Activated T-helper 17 cell treated with anti-CD3 and anti-CD28 coated beads, Interleukin-2, amount 50 U/mL, for 72 hours (primary cell): ENCODE measurements around the gene CROCC2. TPM values are rescaled to one million over a fixed set of nuclear protein-coding genes. Genes with fewer than 3 reads are reported as not detected.

Experiments
- ATAC-seq: fragments of 150-1000 bp; cut with Tn5 transposase; replicated peaks from 2 replicates; pipeline ENCODE4 v1.10.0; 2021; ENCODE audit warnings: mild to moderate bottlenecking, moderate library complexity
- H3K27ac Mint-ChIP-seq: one replicate; pipeline ENCODE4 v1.8.0; 2022; ENCODE audit warnings: mixed read lengths
- H3K27me3 Mint-ChIP-seq: one replicate; pipeline ENCODE4 v1.8.0; 2022; ENCODE audit warnings: mixed read lengths
- H3K36me3 Mint-ChIP-seq: one replicate; pipeline ENCODE4 v1.8.0; 2022; ENCODE audit warnings: low read depth, mild to moderate bottlenecking, mixed read lengths
- H3K4me1 Mint-ChIP-seq: one replicate; pipeline ENCODE4 v1.8.0; 2022; ENCODE audit warnings: mixed read lengths
- H3K4me3 Mint-ChIP-seq: one replicate; pipeline ENCODE4 v1.8.0; 2022; ENCODE audit warnings: mild to moderate bottlenecking, mixed read lengths
- H3K9me3 Mint-ChIP-seq: one replicate; pipeline ENCODE4 v1.8.0; 2022; ENCODE audit warnings: mixed read lengths
- total RNA-seq, 2 donors: library from RNA; stranded (reverse); gene quantifications; one replicate each; pipeline ENCODE4 v1.2.3, GENCODE V29; 2022

CROCC2 gene
- total RNA-seq, 2 donors from 2014 or later: not detected

DNA sequence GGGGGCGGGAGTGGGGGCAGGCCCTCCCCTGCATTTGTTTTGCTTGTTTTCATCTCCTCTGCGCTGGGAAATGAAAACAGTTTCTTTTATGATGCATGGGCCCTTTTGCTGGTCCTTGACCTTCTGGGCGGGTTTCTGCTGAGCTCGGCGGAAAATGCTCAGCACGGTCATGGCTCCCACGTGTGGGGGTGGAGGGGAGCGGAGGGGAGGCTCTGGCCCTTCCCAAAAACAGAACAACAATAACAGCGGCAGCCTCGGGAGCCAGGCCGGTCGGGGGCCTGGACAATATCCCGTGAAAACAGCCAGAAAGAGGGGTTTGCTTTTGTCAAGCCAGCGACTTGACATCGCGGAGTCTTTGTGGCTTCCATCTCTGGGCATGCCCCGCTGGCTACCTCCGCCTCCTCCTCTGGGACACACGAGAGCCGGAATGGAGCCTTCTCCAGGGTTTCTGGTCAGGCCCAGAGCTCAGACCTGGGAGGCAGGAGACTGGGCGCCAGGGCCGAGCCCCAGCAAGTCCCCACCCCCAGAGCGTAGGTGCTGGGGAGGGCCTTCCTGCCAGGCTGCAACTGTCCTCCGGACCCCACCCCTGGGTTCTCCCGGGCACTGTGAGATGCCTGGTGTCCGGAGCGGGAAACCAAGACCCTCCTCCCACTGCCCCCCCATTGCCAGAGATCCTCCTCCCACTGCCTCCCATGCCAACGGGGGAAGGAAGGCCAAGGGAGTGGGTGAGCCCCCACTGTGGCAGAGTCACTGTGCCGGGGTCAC lies 56.3 kb downstream of the CROCC2 start:
- no peaks in the 10 kb centered on the region for H3K4me1 Mint-ChIP-seq
- no peak overlapping the region for H3K27ac Mint-ChIP-seq
- no peaks in the 10 kb centered on the region for H3K9me3 Mint-ChIP-seq

DNA sequence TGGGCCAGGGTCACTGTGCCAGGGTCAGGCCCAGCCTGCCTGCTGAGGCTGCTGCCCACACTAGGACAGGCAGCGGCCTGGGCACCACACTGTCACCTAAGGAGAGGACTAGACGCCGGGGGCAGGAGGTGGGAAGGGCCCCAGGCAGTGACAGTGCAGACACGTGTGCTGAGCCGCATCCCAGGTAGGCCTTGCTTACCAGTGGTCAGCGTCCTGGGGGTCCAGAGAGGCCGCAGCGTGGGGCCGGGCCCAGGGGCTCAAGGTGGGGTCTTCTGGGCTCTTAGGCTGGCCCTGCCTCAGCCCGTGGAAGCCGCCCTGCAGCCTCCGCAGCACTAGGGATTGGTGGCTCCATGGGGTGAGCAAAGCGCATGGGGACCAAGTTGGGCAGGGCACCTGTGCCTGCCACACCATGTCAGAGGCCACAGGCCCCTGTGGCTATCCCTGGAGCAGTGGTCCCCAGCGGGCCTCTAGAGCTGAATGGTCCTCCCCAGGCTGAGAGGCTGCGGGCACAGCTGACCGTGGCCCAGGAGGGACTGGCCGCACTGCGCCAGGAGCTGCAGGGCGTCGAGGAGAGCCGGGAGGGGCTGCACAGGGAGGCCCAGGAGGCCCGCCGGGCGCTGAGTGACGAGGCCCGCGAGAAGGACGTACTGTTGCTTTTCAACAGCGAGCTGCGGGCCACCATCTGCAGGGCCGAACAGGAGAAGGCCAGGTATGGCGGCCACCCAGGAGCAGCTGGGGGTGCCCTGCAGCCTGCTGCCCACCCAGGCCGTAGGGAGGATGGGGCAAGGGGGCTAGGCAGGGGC lies 57.1 kb downstream of the CROCC2 start:
- Mint-ChIP-seq H3K9me3 (no peaks in the 10 kb centered on the region), H3K4me1 (no peaks in the 10 kb centered on the region), H3K27ac (no peak overlapping the region), H3K36me3 (no peaks in the 10 kb centered on the region), H3K27me3 (no peaks in the 10 kb centered on the region), H3K4me3 (no peak overlapping the region)
- ATAC-seq: no peak

More for the DNA sequence above, 56.3 kb downstream of the CROCC2 start:
- H3K4me3 Mint-ChIP-seq: no peak overlapping the region
- H3K36me3 Mint-ChIP-seq: no peaks in the 10 kb centered on the region
- no peaks in the 10 kb centered on the region for H3K27me3 Mint-ChIP-seq
- ATAC-seq: no peak

DNA sequence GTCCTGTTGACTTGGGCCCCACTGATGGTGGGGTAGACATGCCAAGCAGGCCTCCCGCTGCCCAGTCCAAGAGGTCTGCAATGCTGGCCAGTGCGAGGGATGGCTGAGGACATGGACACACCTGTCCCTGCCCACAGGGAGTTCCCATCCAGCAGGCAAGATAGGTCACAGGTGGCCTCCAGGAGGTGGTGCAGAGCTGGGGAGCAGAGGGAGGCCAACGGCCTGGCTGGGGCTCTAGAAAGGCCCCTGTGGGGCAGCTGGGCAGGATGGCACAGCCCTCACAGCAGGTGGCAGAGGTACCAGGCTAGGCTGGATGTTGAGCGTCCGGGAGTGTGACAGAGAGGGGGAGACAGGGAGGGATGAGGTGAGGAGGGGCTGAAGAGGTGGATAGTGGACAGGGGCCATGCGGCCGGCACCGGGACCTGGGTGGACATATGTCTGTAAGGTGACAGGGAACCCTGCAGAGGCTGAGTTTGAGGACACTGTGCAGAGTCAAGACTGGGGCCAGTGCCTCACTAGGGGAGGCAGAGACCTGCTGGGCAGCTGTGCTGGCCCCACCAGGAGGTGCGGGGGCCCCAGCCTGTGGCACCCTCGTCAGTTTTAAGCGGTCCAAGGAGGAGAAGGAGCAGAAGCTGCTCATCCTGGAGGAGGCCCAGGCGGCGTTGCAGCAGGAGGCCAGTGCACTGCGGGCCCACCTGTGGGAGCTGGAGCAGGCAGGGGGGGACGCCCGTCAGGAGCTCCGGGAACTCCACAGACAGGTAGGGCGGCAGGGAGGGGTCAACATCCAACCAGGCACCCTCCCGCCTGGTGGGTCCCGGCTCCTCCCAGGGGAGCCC lies 58.0 kb downstream of the CROCC2 start:
- Mint-ChIP-seq H3K4me3 (no peak overlapping the region), H3K27me3 (no peaks in the 10 kb centered on the region), H3K36me3 (no peaks in the 10 kb centered on the region), H3K27ac (no peak overlapping the region), H3K4me1 (no peaks in the 10 kb centered on the region), H3K9me3 (no peaks in the 10 kb centered on the region)
- no peak for ATAC-seq

DNA sequence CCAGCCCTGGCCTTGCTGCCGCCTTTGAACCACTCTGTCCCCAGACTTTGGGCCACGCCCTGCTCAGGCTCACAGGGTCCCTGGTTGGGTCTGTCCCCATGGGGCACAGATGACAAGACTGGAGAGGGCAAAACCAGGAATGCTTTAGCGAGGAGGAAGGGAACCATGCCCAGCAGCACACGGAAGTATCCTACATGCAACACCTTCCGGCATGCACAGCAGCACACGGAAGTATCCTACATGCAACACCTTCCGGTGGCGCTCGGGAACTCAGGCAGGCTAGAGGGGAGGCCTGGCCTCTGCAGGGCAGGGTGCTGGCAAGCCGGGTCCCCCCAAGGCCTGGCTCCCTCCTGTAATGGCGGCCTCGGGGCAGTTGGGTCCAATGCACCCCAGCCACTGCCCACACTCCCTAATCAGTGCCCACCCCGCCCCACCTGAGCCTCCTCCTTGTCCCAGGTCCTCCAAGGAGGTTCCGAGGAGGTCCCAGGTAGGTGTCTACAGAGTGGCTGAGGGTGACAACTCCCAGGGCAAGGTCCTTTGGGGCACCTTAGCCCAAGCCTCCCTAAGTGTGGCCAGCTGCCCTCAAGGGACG lies 58.7 kb downstream of the CROCC2 start:
- Mint-ChIP-seq H3K9me3 (no peaks in the 10 kb centered on the region), H3K27me3 (no peaks in the 10 kb centered on the region), H3K4me3 (no peak overlapping the region), H3K36me3 (no peaks in the 10 kb centered on the region), H3K4me1 (no peaks in the 10 kb centered on the region), H3K27ac (no peak overlapping the region)
- ATAC-seq: no peak

DNA sequence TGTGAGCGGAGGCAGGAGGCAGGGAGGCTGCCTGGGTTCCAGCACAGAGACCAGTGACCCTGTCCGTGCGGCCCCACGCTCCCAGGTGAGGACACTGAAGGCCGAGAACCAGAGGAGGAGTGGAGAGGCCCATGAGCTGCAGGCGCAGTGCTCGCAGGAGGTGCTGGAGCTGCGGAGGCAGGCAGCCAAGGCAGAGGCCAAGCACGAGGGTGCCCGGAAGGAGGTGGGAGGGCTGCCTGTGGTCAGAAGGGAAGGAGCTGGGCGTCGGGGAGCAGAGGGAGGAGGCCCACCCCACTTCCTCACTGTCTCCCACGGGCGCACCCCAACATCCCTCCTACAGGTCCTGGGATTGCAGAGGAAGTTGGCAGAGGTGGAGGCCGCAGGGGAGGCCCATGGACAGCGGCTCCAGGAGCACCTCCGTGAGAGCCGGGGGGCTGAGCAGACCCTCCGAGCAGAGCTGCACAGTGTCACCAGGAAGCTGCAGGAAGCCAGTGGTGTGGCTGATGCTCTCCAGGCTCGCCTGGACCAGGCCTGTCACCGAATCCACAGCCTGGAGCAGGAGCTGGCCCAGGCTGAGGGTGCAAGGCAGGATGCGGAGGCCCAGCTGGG lies 59.3 kb downstream of the CROCC2 start:
- no peak overlapping the region for H3K4me3 Mint-ChIP-seq
- no peaks in the 10 kb centered on the region for H3K27me3 Mint-ChIP-seq
- no peaks in the 10 kb centered on the region for H3K36me3 Mint-ChIP-seq
- no peak for ATAC-seq
- no peaks in the 10 kb centered on the region for H3K4me1 Mint-ChIP-seq
- H3K9me3 Mint-ChIP-seq: no peaks in the 10 kb centered on the region
- H3K27ac Mint-ChIP-seq: no peak overlapping the region

DNA sequence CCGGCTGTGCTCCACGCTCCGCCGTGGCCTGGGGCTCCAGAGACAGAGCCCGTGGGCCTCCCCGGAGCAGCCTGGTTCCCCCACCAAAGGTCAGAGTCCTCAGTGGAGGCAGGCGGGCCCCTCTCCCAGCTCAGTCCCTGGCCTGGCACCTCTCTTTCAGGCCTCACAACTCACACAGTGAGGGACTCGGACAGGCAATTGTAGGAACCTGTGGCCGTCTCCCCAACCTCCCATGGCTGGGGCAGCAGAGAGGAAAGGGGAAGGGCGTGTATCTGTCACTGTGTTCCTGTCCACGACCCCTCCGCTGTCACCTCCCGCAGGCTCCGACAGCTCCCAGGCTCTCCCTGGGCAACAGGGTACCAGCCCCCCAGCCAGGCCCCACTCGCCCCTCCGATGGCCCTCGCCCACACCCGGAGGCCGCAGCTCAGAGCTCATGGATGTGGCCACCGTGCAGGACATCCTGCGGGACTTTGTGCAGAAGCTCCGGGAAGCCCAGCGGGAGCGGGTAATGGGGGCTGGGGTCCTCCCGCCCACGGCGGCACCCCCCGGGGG lies 59.8 kb downstream of the CROCC2 start:
- Mint-ChIP-seq H3K4me3 (no peak overlapping the region), H3K27me3 (no peaks in the 10 kb centered on the region), H3K27ac (no peak overlapping the region), H3K4me1 (no peaks in the 10 kb centered on the region), H3K36me3 (no peaks in the 10 kb centered on the region), H3K9me3 (no peaks in the 10 kb centered on the region)
- ATAC-seq: no peak

DNA sequence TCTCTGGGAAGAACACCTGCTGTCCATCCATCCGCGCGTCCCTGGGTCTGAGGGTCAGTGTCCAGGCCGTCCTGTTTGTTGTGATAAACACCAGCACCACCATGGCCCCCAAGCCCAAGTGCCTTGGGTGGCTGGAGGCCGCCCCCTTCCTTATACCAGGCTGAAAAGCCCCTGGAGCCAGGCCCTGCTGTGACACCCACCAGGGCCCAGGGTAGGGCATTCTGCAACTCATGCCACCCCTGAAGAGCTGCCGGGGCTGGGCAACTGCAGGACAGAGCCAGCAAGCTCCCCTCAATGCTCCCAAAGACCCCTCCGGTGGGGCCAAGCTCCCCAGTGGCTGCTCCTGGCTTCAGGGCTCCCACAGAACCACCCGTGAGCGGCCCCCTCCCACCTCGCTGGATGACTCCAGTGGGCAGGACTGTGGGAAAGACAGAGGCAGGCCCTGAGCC lies 60.3 kb downstream of the CROCC2 start:
- Mint-ChIP-seq H3K27me3 (no peaks in the 10 kb centered on the region), H3K9me3 (no peaks in the 10 kb centered on the region), H3K36me3 (no peaks in the 10 kb centered on the region), H3K27ac (no peak overlapping the region), H3K4me3 (no peak overlapping the region), H3K4me1 (no peaks in the 10 kb centered on the region)
- no peak for ATAC-seq

DNA sequence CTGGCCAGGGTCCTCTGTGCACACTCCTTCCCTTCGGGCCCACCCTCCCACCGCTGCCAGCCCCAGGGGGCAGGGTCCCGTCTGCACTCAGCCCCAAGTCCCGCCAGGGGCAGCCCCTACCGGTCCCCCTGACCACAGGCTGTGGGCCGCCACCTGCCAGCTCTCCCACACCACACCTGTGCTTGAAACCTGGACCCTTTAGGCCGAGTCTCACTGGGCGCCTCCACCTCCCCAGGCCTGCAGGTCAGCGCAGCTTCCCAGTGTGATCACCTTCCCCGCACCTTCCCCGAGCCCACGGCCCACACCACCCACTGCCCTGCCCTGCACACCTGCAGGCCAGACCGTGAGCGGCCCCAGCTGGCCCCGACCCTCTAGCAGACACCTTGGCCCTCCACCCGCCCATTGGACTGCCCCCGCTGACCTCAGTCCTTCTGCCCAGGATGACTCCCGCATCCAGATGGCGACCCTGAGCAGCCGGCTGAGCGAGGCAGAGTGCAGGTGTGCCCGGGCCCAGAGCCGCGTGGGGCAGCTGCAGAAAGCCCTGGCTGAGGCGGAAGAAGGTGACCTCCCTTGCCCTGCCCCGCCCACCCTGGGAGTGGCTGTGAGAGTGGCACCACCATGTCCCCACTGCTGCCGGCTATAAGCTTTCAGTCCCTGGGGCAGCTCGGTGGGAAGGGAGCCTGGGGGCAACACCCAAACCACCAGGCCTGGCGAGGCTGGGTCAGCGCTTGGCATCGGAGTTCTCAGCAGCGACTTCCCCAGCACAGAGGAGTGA lies 61.0 kb downstream of the CROCC2 start:
- H3K9me3 Mint-ChIP-seq: no peaks in the 10 kb centered on the region
- H3K36me3 Mint-ChIP-seq: no peaks in the 10 kb centered on the region
- no peaks in the 10 kb centered on the region for H3K4me1 Mint-ChIP-seq
- ATAC-seq: no peak
- peaks cover 4% of the 10 kb centered on the region for H3K27me3 Mint-ChIP-seq
- no peak overlapping the region for H3K27ac Mint-ChIP-seq
- H3K4me3 Mint-ChIP-seq: no peak overlapping the region

DNA sequence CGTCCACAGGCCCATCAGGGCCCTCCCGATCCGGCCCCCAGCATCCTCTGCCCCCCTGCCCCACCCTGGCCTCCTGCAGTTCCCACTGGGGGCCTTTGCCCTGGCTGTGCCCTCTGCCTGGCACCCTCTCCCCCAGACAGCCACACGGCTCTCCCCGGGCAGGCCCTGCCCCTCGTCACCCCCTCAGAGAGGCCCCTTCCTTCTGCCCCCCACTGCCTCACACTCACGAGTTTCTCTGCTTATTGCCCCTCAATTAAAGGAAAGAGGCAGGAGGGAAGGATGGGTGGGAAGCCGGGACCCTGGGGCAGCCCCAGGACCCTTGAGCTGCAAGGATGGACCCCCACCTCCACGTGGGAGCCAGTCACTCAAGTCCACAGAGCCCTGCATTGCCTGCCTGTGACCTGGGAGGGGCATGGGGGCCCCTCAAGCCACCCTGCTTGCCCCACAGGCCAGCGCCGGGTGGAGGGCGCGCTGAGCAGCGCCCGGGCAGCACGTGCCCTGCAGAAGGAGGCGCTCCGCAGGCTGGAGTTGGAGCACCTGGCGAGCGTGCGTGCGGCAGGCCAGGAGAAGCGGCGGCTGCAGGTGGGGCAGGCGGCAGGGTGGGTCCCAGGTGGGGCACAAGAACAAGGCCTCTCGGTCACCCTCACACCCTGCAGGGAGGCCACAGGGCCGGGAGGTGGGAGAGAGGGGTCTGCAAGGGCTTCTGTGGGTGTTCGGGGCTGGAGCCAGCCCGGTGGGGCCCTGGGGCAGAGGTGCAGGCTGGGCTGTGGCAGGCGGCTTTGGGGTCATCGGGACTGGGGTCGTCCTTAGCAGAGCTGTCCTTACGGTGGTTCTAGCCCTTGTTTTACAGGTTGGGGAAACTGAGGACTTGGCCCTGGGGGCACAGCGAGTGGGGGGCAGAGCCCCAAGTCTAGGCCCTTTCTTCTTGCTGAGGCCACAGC lies 61.8 kb downstream of the CROCC2 start:
- Mint-ChIP-seq H3K36me3 (no peaks in the 10 kb centered on the region), H3K27ac (no peak overlapping the region), H3K27me3 (peaks cover 4% of the 10 kb centered on the region), H3K9me3 (no peaks in the 10 kb centered on the region), H3K4me1 (no peaks in the 10 kb centered on the region), H3K4me3 (no peak overlapping the region)
- ATAC-seq: no peak

DNA sequence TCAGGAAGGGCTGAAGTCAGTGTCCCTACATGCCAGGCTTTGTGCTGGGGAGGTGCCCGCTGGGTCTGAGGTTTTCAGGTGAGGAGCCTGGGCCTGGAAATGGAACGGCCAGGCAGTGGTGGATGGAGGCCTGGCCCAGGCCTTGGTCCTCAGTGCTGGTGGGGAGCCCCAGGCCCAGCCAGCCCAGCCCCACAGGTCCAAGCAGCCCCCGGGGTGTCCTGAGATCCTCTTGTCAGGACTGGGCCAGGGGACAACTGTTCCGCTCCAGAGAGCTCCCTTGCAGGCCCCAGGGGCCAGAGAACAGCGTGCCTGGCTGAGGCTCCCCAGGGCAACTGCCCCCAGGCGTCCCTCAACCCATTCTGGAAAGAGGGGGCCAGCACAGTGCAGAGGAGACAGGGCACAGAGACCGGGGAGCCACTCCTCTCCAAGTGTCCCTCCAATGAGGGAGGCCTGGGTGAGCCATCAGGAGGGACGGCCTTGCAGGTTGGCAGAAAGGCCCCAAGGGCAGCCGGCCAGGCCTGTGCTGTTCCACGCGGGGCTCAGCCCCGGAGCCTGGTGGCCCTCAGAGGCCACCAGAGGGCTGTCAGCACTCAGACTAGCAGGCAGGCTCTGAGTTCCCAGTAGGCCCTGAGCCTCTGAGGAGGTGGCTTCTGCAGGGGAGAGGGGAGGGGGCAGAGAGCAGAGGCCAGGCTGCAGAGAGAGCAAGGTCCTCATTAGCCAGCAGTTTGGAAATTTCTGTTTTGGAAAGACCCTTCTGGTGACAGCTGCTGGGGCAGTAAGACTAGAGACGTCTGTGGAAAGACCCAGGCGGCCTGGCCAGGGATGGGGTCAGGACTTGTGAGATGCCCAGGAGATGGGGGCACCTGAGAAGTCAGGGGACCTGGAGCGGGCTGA lies 62.8 kb downstream of the CROCC2 start:
- Mint-ChIP-seq H3K4me1 (peaks cover 2% of the 10 kb centered on the region), H3K4me3 (no peak overlapping the region), H3K27me3 (peaks cover 4% of the 10 kb centered on the region), H3K27ac (no peak overlapping the region), H3K36me3 (no peaks in the 10 kb centered on the region), H3K9me3 (no peaks in the 10 kb centered on the region)
- no peak for ATAC-seq

DNA sequence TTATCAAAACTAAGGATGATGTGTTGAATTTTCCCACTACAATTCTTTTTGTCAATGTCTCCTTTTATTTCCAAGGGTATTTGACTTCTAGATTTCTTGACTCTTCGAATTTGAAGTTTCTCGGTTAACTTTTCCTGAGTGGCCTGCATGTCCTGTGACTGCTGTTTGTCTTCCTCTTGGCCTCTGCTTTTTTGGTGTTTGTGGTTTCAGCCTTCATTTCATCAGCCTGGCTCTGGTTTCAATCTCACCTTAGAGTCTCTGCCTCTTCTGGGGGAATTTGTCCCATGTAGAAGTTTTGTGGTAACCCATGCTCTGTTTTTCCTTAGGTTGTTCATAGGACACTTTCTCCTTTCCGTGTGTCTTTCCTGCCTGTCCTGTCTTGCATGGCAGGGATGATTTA lies 64.0 kb downstream of the CROCC2 start:
- ATAC-seq: no peak
- no peaks in the 10 kb centered on the region for H3K36me3 Mint-ChIP-seq
- H3K4me1 Mint-ChIP-seq: peaks cover 9% of the 10 kb centered on the region
- no peak overlapping the region for H3K4me3 Mint-ChIP-seq
- H3K27me3 Mint-ChIP-seq: peaks cover 10% of the 10 kb centered on the region
- no peaks in the 10 kb centered on the region for H3K9me3 Mint-ChIP-seq
- no peak overlapping the region for H3K27ac Mint-ChIP-seq

DNA sequence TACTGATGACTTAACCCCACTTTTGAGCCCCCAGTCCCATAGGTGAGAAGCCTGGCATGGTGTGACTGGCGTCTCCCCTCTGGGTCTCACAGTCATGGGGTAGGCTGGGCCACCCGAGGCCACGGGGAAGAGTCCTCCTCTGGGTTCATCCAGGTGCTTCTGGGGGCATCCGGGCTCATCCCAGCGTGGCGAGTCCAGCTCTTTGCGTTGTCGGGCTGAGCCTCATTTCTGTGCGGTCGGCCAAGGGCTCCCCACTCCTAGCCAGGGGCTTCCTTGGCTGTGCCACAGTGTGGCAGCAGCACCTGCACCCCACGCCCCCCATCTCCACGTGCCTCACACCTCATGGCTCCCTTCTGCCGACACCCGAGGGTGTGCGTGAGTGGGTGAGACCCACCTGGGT lies 64.7 kb downstream of the CROCC2 start:
- peaks cover 10% of the 10 kb centered on the region for H3K27me3 Mint-ChIP-seq
- ATAC-seq: no peak

More for the DNA sequence above, 64.7 kb downstream of the CROCC2 start:
- no peaks in the 10 kb centered on the region for H3K9me3 Mint-ChIP-seq
- no peaks in the 10 kb centered on the region for H3K36me3 Mint-ChIP-seq
- no peak overlapping the region for H3K4me3 Mint-ChIP-seq
- H3K27ac Mint-ChIP-seq: no peak overlapping the region
- peaks cover 10% of the 10 kb centered on the region for H3K4me1 Mint-ChIP-seq
